ENCODE measurements around the gene CHAD. TPM values are rescaled to one million over a fixed set of nuclear protein-coding genes. Genes with fewer than 3 reads are reported as not detected.
A peak's percentile ranks its signal among the peaks of the same experiment; 100 is the strongest.
"Not testable (repeated sequence)": the region's sequence is repeated elsewhere in the genome, so short reads cannot be mapped to it uniquely, and the experiment has no call there.

The CHAD gene
- total RNA-seq, 3 donors from 2014 or later: 2.3 to 5.6 TPM; not detected in 1

- peak overlapping the region; percentile 77 to 83 (median 81) for H3K4me3 ChIP-seq
- peaks cover 0 to 7% of the 10 kb centered on the region in 2 donors for H3K4me1 ChIP-seq
- H3K9me3 ChIP-seq: no peaks in the 10 kb centered on the region
- no peaks in the 10 kb centered on the region for H3K27me3 ChIP-seq
- H3K36me3 ChIP-seq: no peaks in the 10 kb centered on the region
- TF ChIP-seq POLR2A (IDR thresholded peaks at IDR 0.05) (no peak), CTCF (IDR thresholded peaks at IDR 0.05) (peak; percentile 16 to 54 (median 31))
- intact Hi-C loops (cut with DNase I; ENCODE audit: low total_unique reads): no loop called here
- peak; percentile 71 to 75 for DNase-seq (ENCODE audit: low spot score in 2 of 2)
- peak overlapping the region; percentile 93 to 94 for H3K27ac ChIP-seq
These were observed 11.0 kb upstream of the CHAD start for GRCh38 chr17:50479522-50480141.

DNA sequence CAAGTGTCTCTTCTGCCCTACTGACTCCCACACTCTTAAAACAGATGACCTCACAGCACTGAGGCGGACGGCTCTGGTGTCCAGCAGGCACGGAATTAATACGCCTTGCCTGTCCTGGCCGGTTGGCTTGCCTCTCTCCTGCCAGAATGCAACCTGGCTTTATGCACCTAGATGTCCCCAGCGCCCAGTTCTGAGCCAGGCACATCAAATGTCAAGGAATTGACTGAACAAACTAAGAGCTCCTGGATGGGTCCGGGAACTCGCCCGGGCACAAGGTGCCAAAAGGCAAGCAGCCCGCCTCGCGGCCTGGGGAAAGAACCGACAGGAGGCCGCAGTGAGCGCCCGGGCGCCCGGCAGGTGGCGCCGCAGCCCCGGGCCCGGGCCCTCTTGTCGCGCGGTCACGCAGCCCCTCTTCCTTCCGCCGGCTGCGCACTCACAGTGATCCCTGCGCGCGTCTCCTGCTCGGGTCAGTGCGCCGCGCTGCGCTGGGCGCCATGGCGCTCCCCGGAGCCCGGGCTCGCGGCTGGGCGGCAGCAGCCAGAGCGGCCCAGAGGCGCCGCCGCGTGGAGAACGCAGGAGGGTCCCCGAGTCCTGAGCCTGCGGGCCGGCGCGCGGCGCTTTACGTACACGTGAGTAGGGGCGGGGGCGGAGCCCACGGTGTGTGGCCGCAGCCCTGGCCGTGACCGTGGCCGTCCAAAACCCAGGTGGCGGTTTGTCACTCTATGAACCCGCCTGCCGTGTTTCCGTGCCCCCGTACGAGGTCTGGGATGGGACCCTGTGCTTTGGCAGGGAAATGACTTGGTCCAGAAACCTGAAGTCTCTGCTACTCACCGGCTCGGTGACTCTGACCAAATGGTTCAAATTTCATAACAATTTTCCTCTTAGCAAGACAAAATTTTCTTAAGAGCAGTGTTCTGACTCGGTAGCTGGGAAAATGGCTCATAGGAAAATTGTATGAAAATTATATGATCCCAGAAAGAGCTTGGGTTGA is 10.0 kb upstream of the CHAD start, which contains the start of gene RSAD1:
Gene RSAD1, plus strand, starts transcription at position 470 of the 991 bp plus-strand sequence. Its CDS starts 25 bp downstream, at position 495.
- H3K27ac ChIP-seq: peak within 1 kb of the TSS; percentile 93 to 94
- peak within 1 kb of the TSS; percentile 77 to 83 (median 81) for H3K4me3 ChIP-seq
- DNase-seq (ENCODE audit: low spot score in 2 of 2): peak; percentile 81 to 85
- no peaks in the 10 kb centered on the region for H3K9me3 ChIP-seq
- H3K4me1 ChIP-seq: peaks cover 0 to 7% of the 10 kb centered on the region in 2 donors
- TF ChIP-seq CTCF (IDR thresholded peaks at IDR 0.05): peak; percentile 79 to 90 (median 89)
- peak; percentile 59 to 82 (median 71) for TF ChIP-seq POLR2AphosphoS5 (IDR thresholded peaks at IDR 0.05)
- TF ChIP-seq POLR2A (IDR thresholded peaks at IDR 0.05): no peak
- H3K27me3 ChIP-seq: no peaks in the 10 kb centered on the region
- intact Hi-C loops (cut with DNase I; ENCODE audit: low total_unique reads): no loop called here
- no peaks in the 10 kb centered on the region for H3K36me3 ChIP-seq

GRCh38 chr17:50477976-50478375 is 9.3 kb upstream of the CHAD start:
- H3K9me3 ChIP-seq: no peaks in the 10 kb centered on the region
- H3K4me1 ChIP-seq: peaks cover 0 to 7% of the 10 kb centered on the region in 2 donors
- H3K27ac ChIP-seq: peak overlapping the region; percentile 93 to 94
- no peaks in the 10 kb centered on the region for H3K36me3 ChIP-seq
- no peak for DNase-seq (ENCODE audit: low spot score in 2 of 2)
- intact Hi-C loops (cut with DNase I; ENCODE audit: low total_unique reads): no loop called here
- H3K4me3 ChIP-seq: peak overlapping the region; percentile 77 to 83 (median 81)
- no peak for TF ChIP-seq CTCF (IDR thresholded peaks at IDR 0.05)
- no peak for TF ChIP-seq POLR2A (IDR thresholded peaks at IDR 0.05)
- TF ChIP-seq POLR2AphosphoS5 (IDR thresholded peaks at IDR 0.05): no peak
- H3K27me3 ChIP-seq: no peaks in the 10 kb centered on the region

GRCh38 chr17:50476545-50477315 is 8.1 kb upstream of the CHAD start:
- H3K36me3 ChIP-seq: no peaks in the 10 kb centered on the region
- no peaks in the 10 kb centered on the region for H3K9me3 ChIP-seq
- no peak for DNase-seq (ENCODE audit: low spot score in 2 of 2)
- TF ChIP-seq CTCF (IDR thresholded peaks at IDR 0.05) (no peak), POLR2A (IDR thresholded peaks at IDR 0.05) (no peak), POLR2AphosphoS5 (IDR thresholded peaks at IDR 0.05) (no peak)
- H3K27me3 ChIP-seq: no peaks in the 10 kb centered on the region
- intact Hi-C loops (cut with DNase I; ENCODE audit: low total_unique reads): no loop called here
- H3K27ac ChIP-seq: no peak overlapping the region
- no peak overlapping the region for H3K4me3 ChIP-seq
- H3K4me1 ChIP-seq: peaks cover 0 to 7% of the 10 kb centered on the region in 2 donors

DNA sequence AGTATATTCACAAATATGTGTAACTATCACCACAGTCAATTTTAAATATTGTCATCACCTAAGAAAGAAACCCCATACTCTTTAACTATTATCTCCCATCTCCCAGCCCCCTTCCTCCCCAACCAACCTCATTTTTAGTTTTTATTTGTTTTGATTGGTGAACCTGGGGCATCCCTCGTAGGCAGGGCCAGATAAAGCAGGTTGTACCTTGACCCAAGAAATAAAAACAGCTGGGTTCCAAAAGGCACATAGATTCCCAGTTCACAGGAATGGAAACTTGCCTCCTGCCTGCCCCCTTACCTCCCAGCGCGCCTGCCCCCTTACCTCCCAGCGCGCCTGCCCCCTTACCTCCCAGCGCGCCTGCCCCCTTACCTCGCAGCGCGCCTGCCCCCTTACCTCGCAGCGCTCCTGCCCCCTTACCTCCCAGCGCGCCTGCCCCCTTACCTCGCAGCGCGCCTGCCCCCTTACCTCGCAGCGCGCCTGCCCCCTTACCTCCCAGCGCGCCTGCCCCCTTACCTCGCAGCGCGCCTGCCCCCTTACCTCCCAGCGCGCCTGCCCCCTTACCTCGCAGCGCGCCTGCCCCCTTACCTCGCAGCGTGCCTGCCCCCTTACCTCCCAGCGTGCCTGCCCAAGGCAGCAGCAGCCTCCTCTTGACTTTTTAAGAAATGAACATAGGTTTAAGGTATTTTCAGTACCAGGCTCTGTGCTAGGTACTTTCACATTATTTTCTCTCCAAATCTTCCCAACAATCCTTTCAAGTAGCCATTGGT is 7.3 kb upstream of the CHAD start:
- H3K27ac ChIP-seq; H3K27me3 ChIP-seq; H3K36me3 ChIP-seq; DNase-seq (ENCODE audit: low spot score in 2 of 2); H3K4me1 ChIP-seq; H3K4me3 ChIP-seq; H3K9me3 ChIP-seq; intact Hi-C loops (cut with DNase I; ENCODE audit: low total_unique reads): not testable (repeated sequence)
